GM23248 (cell line): ENCODE results near the gene SLC16A11. TPM values are rescaled to one million over a fixed set of nuclear protein-coding genes. Genes with fewer than 3 reads are reported as not detected.

Experiments used
- DNase-seq: peaks from one replicate; pipeline ENCODE4 v3.0.0-alpha.2; 2015
- H2AFZ ChIP-seq: fragments of 200-600 bp; sonication (generic); 2 replicates; pipeline ENCODE4 v1.6.1; 2016; ENCODE audit warnings: antibody characterized with exemption
- H3F3A ChIP-seq: fragments of 200-600 bp; sonication (generic); 2 replicates; pipeline ENCODE4 v1.6.1; 2016; ENCODE audit warnings: mild to moderate bottlenecking, antibody characterized with exemption, mixed run types; ENCODE audit not compliant: insufficient read depth
- H3K27ac ChIP-seq: fragments of 200-600 bp; sonication (generic); 2 replicates; pipeline ENCODE4 v1.5.1; 2016; ENCODE audit warnings: mild to moderate bottlenecking
- H3K27me3 ChIP-seq: fragments of 200-600 bp; sonication (generic); replicated peaks from 2 replicates; pipeline ENCODE4 v1.6.1; 2016; ENCODE audit warnings: mild to moderate bottlenecking; ENCODE audit not compliant: insufficient read depth
- H3K36me3 ChIP-seq: fragments of 200-600 bp; sonication (generic); 2 replicates; pipeline ENCODE4 v1.6.1; 2016; ENCODE audit warnings: low read depth, mild to moderate bottlenecking
- H3K4me1 ChIP-seq: fragments of 200-600 bp; sonication (generic); 2 replicates; pipeline ENCODE4 v1.6.1; 2016; ENCODE audit warnings: mild to moderate bottlenecking; ENCODE audit not compliant: insufficient read depth
- H3K4me2 ChIP-seq: fragments of 200-600 bp; sonication (generic); one replicate; pipeline ENCODE4 v1.6.1; 2016; ENCODE audit warnings: mild to moderate bottlenecking; ENCODE audit not compliant: unreplicated experiment
- H3K4me3 ChIP-seq: fragments of 200-600 bp; sonication (generic); 2 replicates; pipeline ENCODE4 v1.5.1; 2016; ENCODE audit warnings: mild to moderate bottlenecking
- H3K79me2 ChIP-seq: fragments of 200-600 bp; sonication (generic); 2 replicates; pipeline ENCODE4 v1.6.1; 2016; ENCODE audit warnings: mild to moderate bottlenecking; ENCODE audit not compliant: insufficient read depth
- H3K9ac ChIP-seq: fragments of 200-600 bp; sonication (generic); 2 replicates; pipeline ENCODE4 v1.6.1; 2016; ENCODE audit warnings: mild to moderate bottlenecking
- H3K9me2 ChIP-seq: fragments of 200-600 bp; sonication (generic); 2 replicates; pipeline ENCODE4 v1.6.1; 2016; ENCODE audit warnings: mixed run types, mild to moderate bottlenecking, moderate library complexity; ENCODE audit not compliant: insufficient read depth
- H3K9me3 ChIP-seq: fragments of 200-600 bp; sonication (generic); one replicate; pipeline ENCODE4 v1.6.1; 2017; ENCODE audit warnings: low read depth
- H4K20me1 ChIP-seq: fragments of 200-600 bp; sonication (generic); 2 replicates; pipeline ENCODE4 v1.6.0; 2016; ENCODE audit not compliant: insufficient read depth
- EZH2 ChIP-seq: fragments of 200-600 bp; sonication (generic); IDR thresholded peaks from 2 replicates; pipeline ENCODE4 v1.6.1; 2018; ENCODE audit warnings: antibody characterized with exemption, mild to moderate bottlenecking; ENCODE audit not compliant: insufficient read depth, poor library complexity, severe bottlenecking
- EZH2phosphoT487 ChIP-seq: fragments of 200-600 bp; sonication (generic); IDR thresholded peaks from 2 replicates; pipeline ENCODE4 v1.6.1; 2018; ENCODE audit warnings: antibody characterized with exemption, moderate library complexity, mild to moderate bottlenecking, low read depth; ENCODE audit not compliant: insufficient read depth
- WGBS, 2 experiments: methylation state at CpG; one replicate each; pipeline ENCODE4 v1.1.6; 2015 to 2017; ENCODE audit warnings: low lambda C conversion rate in 2 of 2, low coverage in 1 of 2; ENCODE audit errors: missing lambda C conversion rate in 2 of 2; 5-methylcytosine and 5-hydroxymethylcytosine counted together
- in situ Hi-C: fragments of 300-500 bp; cut with MboI; formaldehyde crosslinking; loops from 2 replicates; pipeline ENCODE4 v1.15.0; 2020
- polyA plus RNA-seq: library from polyadenylated mRNA; unstranded; fragments of >200 nt; fragmentation: Nextera tagmentation; extraction: Ambion mirVana; gene quantifications from 2 replicates; pipeline ENCODE4 v1.2.1, GENCODE V29; 2016
- total RNA-seq: library from RNA; depleted of rRNA; stranded (reverse); fragments of >200 nt; shearing (Covaris generic); gene quantifications from 2 replicates; pipeline ENCODE4 v1.2.3, GENCODE V29; 2014

The SLC16A11 gene
- total and polyA plus RNA-seq, 2 experiments from 2014 or later, result 0.30 TPM; not detected in 1

GRCh38 chr17:7079581-7080455 lies 35.9 kb upstream of the SLC16A11 start, which contains the start of gene CLEC10A:
Gene CLEC10A (minus strand): TSS chr17:7080251. CDS start chr17:7078812, 1,439 bp downstream.
- Histone ChIP-seq H4K20me1 (no peaks in the 10 kb centered on the region), H3K79me2 (no peaks in the 10 kb centered on the region), H2AFZ (no peak within 1 kb of the TSS), H3K9me2 (no peaks in the 10 kb centered on the region), H3K4me2 (no peak within 1 kb of the TSS), H3K4me1 (no peaks in the 10 kb centered on the region), H3K36me3 (no peaks in the 10 kb centered on the region), H3K27ac (no peak within 1 kb of the TSS), H3K9ac (no peak within 1 kb of the TSS), H3K9me3 (no peaks in the 10 kb centered on the region), H3K27me3 (peaks cover 18% of the 10 kb centered on the region; the same call in 1 of the 2 replicates), H3F3A (no peaks in the 10 kb centered on the region), H3K4me3 (no peak within 1 kb of the TSS)
- no peak for DNase-seq
- 45 to 52% methylated on average over 15 of the region's 15 CpGs for WGBS, 2 experiments
- TF ChIP-seq EZH2phosphoT487 (no peak), EZH2 (no peak)
- in situ Hi-C loops, result no loop called here

- no peaks in the 10 kb centered on the region for H3K4me1 ChIP-seq
- no peak overlapping the region for H3K4me3 ChIP-seq
- no peaks in the 10 kb centered on the region for H3F3A ChIP-seq
- H3K27ac ChIP-seq, result no peak overlapping the region
- no peak overlapping the region for H3K4me2 ChIP-seq
- H4K20me1 ChIP-seq, result no peaks in the 10 kb centered on the region
- in situ Hi-C loops, result no loop called here
- H2AFZ ChIP-seq, result no peak overlapping the region
- H3K9ac ChIP-seq, result no peak overlapping the region
- WGBS, 2 experiments, result 65 to 67% methylated on average over 10 of the region's 10 CpGs
- H3K36me3 ChIP-seq, result no peaks in the 10 kb centered on the region
- peaks cover 7% of the 10 kb centered on the region; the same call in 1 of the 2 replicates for H3K27me3 ChIP-seq
- no peaks in the 10 kb centered on the region for H3K79me2 ChIP-seq
- DNase-seq, result no peak
- no peaks in the 10 kb centered on the region for H3K9me2 ChIP-seq
- TF ChIP-seq EZH2 (no peak), EZH2phosphoT487 (no peak)
- H3K9me3 ChIP-seq, result no peaks in the 10 kb centered on the region
These were observed 34.8 kb upstream of the SLC16A11 start for GRCh38 chr17:7078711-7079110.

GRCh38 chr17:7077911-7078546 lies 34.1 kb upstream of the SLC16A11 start:
- no peak overlapping the region for H2AFZ ChIP-seq
- no peak overlapping the region for H3K4me3 ChIP-seq
- 55 to 57% methylated on average over 6 to 7 of the region's 7 CpGs for WGBS, 2 experiments
- no peaks in the 10 kb centered on the region for H3F3A ChIP-seq
- H3K36me3 ChIP-seq, result no peaks in the 10 kb centered on the region
- peaks cover 5% of the 10 kb centered on the region; the same call in 1 of the 2 replicates for H3K27me3 ChIP-seq
- H3K4me2 ChIP-seq, result no peak overlapping the region
- H3K4me1 ChIP-seq, result no peaks in the 10 kb centered on the region
- H3K79me2 ChIP-seq, result no peaks in the 10 kb centered on the region
- no peaks in the 10 kb centered on the region for H3K9me2 ChIP-seq
- TF ChIP-seq EZH2, result no peak
- no peak for TF ChIP-seq EZH2phosphoT487
- no peak overlapping the region for H3K9ac ChIP-seq
- no peaks in the 10 kb centered on the region for H3K9me3 ChIP-seq
- in situ Hi-C loops, result no loop called here
- H4K20me1 ChIP-seq, result no peaks in the 10 kb centered on the region
- no peak overlapping the region for H3K27ac ChIP-seq
- no peak for DNase-seq

GRCh38 chr17:7074931-7075330 lies 31.0 kb upstream of the SLC16A11 start:
- in situ Hi-C loops, result no loop called here
- no peak overlapping the region for H3K4me2 ChIP-seq
- peaks cover 3% of the 10 kb centered on the region; the same call in 1 of the 2 replicates for H3K27me3 ChIP-seq
- WGBS, 2 experiments, result 59 to 61% methylated on average over 14 of the region's 14 CpGs
- no peaks in the 10 kb centered on the region for H3K9me2 ChIP-seq
- H3F3A ChIP-seq, result no peaks in the 10 kb centered on the region
- DNase-seq, result no peak
- no peaks in the 10 kb centered on the region for H3K36me3 ChIP-seq
- H3K27ac ChIP-seq, result no peak overlapping the region
- no peaks in the 10 kb centered on the region for H3K9me3 ChIP-seq
- H2AFZ ChIP-seq, result no peak overlapping the region
- TF ChIP-seq EZH2 (no peak), EZH2phosphoT487 (no peak)
- no peak overlapping the region for H3K9ac ChIP-seq
- no peak overlapping the region for H3K4me3 ChIP-seq
- H3K79me2 ChIP-seq, result no peaks in the 10 kb centered on the region
- H3K4me1 ChIP-seq, result no peaks in the 10 kb centered on the region
- no peaks in the 10 kb centered on the region for H4K20me1 ChIP-seq
